Daoy (cell line): ENCODE measurements around the gene TMPRSS3. TPM values are rescaled to one million over a fixed set of nuclear protein-coding genes. Genes with fewer than 3 reads are reported as not detected.

Experiments
- DNase-seq: peaks from one replicate; pipeline ENCODE4 v3.0.0-alpha.2; 2015; ENCODE audit warnings: low read depth
- total RNA-seq: library from RNA; depleted of rRNA; stranded (reverse); fragments of >200 nt; shearing (Covaris generic); gene quantifications from 2 replicates; pipeline ENCODE4 v1.2.3, GENCODE V29; 2014; rRNA removed

Gene TMPRSS3
- total RNA-seq, 1 experiment from 2014 or later: 8.7 TPM

DNA sequence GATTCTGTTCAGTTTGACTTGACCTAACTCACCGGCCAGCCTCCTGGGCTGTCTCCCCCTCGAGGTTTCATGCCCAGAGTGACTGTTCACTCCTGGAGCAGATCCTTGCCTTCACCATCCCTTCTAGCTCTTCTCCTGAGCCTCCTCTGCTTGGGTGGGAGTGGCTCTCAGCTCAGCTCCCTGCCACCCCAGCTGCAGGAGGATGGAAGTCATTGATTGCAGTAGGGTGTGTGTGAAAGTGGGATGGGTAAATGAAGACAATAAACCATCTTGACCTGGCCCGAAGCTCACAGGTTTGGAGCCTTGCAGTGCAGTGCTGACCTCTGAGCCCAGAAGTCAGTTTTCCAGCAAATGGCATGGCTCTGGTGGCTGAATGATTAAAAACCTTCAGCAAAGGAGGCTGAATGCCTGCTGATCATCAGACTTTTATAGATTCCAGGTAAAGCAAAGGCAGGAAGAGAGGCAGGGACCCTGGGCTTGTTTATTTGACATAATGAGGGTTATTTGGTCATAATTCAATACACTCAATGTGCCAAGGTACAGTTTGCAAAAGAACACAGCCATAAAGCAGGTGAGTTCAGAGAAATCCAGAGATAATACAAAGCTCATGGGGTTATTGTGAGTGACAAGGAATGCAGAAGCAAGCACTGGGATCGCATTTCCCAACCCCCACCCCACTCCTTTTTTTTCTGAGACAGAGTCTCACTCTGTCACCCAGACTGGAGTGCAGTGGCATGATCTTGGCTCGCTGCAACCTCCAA, 63.1 kb downstream of the TMPRSS3 start:
- DNase-seq: no peak

DNA sequence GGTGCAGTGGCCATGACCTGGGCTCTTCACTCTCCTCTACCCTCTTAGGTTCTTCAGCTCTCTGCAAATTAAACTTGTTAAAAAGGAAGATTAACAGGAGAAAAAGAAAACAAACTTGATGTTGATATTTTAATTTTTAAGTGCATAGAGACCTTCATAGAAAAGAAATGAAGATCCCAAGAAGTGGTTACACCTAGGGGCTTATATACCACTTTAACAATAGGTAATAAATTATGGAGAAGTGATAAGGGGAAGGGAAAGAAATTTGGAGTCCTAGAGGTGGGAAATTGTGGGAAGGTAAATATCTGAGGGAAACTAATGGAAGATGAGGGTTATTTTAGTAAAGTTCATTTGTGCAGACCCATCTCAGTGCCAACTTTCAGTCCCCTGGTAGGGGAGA, 64.2 kb downstream of the TMPRSS3 start:
- no peak for DNase-seq

GRCh38 chr21:42330380-42331371, 65.2 kb downstream of the TMPRSS3 start:
- no peak for DNase-seq

DNA sequence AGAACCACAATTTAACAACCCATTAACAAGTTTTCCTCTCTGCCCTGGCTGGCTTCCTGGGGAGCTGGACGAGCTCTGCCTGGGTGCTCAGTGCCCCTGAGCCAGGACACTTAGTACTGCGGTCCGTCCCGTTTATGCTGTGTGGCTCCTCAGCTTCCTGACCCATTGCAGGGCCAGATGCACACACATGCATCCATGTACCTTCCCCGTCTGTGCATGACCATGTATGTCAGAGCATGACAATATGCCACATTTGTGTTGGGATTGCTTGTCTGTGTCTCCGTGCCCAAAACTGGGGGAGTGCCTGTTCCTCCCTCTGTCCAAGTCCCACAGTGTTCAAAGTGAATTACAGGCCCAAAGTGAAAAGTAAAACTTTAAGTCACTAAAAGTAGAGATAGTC, 71.0 kb downstream of the TMPRSS3 start:
- no peak for DNase-seq

Other genes with a start within 250 kb of the TMPRSS3 start
- 0.51 TPM in 2 replicates for gene ABCG1, start 176.9 kb downstream of the TMPRSS3 start, total RNA-seq
- 2.4 and 3.4 TPM in 2 replicates for gene TFF3, start 80.6 kb downstream of the TMPRSS3 start, total RNA-seq
- not detected in 2 replicates for gene TFF2, start 45.1 kb downstream of the TMPRSS3 start, total RNA-seq
- not detected in 2 replicates for gene TFF1, start 29.5 kb downstream of the TMPRSS3 start, total RNA-seq
- 0.18 TPM in 1 of 2 replicates, not detected in the other for gene UBASH3A, start 7.8 kb upstream of the TMPRSS3 start, total RNA-seq
- 0.23 and 0.80 TPM in 2 replicates for gene RSPH1, start 100.2 kb upstream of the TMPRSS3 start, total RNA-seq
- gene SLC37A1, start 117.8 kb upstream of the TMPRSS3 start, total RNA-seq: 10.9 and 23.2 TPM in 2 replicates